Activated CD8-positive, alpha-beta memory T cell treated with anti-CD3 and anti-CD28 coated beads for 4 hours (primary cell): ENCODE measurements around the gene MMP17.

Experiments
- DNase-seq, 2 donors: peaks; one replicate each; pipeline ENCODE4 v3.0.0-alpha.2; 2020; ENCODE audit warnings: low read depth in 2 of 2

The MMP17 gene

GRCh38 chr12:131850856-131851559 is 22.8 kb downstream of the MMP17 start:
- DNase-seq: no peak

- no peak for DNase-seq
Measured at GRCh38 chr12:131851741-131852550, 23.8 kb downstream of the MMP17 start.

- DNase-seq: no peak
Measured at GRCh38 chr12:131852551-131853299, 24.5 kb downstream of the MMP17 start.

DNA sequence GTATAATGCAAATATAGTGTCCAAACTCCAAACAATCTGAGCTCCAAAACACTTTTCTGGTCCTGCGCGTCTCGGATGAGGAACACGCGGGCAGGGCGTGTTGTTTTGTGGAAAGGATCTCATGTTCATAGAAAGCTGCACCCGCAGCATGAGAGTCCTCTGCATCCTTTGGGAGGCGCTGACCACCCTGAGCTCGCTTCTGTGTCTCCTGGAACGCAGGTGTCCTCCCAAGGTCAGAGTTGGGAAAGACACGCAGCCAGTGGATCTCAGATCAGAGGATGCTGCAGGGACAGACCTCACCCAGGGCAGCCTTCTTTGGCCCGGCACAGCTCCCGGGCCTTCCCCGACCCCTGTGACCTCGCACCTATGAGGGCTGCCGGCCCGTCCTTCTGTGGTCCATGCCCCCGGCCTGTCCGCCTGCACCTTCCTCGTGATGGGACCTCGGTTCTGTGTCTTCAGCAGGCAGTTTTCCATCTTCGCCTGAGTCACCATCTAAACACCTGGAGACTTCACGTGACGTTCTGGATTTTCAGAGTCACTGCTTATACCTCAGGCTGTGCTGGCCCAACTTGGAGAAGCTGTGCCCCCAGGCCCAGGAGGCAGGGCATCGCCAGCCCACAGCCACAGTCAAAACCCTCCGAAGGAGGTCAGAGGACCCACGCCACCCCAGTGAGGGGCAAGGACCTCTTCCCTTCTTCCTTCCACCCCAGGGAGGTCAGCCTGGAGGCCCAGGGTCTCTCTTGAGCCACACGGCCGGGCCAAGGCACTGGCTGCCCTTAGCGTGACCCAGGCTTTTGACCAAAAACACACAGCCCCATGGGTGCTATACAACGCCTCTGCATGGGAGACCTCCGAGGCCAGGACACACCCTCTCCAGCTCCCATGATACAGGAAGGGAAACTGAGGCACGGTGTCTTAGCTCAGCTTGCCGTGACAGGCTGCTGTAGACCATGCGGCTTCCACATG is 25.9 kb downstream of the MMP17 start:
- no peak for DNase-seq

GRCh38 chr12:131854861-131855476 is 26.8 kb downstream of the MMP17 start:
- no peak for DNase-seq

GRCh38 chr12:131855521-131856142 is 27.4 kb downstream of the MMP17 start:
- DNase-seq: no peak

- DNase-seq: no peak
Measured at GRCh38 chr12:131856366-131857097, 28.3 kb downstream of the MMP17 start.

- DNase-seq: no peak
Measured at GRCh38 chr12:131857908-131858850, 30.0 kb downstream of the MMP17 start.

DNA sequence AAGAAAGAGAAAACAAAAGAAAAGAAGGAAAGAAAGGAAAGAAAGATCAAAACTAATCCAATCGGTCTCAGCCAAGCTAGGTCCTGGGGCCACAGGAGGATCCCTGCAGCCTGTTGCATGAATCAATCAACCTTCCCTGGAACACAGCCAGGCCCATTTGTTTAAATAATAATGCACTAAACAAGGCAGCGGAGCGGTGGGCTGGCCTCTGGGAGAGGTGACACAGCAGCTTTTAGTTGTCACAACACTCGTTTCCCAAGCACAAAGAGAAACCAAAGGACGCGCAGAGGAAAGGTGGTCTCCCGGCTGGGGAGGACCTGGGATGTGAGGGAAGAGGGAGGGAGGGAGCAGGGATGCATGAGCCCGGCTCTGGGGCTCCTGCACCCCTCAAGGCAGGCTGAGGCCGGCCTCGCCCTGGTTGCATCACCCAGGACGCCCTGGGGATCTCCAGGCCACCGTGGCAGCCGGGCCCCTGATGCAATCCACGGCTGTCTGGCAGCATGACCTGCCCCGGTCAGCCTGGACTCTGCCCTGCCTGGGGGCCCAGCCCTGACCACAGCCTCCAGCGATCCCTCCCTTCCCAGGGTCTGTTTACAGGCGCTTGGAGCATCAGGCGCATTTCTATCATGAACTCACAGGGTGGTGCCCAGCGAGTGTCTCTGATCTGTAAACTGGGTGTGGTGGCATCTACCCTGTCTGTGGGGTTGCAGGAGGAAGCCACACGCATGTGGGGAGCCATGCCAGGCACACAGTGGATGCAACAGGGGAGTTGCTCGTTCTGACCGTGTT is 32.5 kb downstream of the MMP17 start:
- no peak for DNase-seq

DNA sequence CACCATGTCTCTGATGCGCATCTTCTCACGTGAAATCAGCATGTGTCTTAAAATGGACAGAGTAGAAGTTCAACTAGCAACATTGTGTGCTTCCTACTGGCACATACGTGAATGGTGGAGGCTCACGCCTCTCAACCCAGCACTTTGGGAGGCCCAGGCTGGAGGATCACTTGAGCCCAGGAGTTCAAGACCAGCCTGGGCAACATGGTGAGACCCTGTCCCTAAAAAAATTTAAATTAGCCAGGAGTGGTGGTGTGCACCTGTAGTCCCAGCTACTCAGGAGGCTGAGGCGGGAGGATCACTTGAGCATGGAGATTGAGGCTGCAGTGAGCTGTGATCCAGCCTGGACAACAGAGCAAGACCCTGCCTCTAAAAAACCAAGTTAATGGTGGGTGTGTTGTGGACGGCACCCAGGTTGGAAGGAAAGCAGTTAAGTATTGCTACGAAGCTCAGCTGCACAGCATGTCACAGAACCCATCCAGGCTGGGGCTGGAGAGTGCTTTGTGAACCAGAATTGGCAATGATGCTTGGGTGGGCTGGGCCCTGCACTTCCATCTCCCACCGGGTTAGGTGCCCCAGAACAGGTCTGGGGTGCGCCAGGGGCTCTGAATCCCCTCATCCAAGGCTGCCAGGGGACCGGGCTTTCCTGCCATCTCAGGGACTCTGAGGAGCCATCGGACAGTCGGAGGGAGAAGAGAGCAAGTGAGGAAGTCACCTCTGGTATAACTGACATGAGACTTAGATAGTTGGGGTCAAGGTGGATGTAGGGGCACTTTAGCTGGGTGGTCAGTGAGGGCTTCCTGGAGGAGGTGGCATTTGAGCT is 33.3 kb downstream of the MMP17 start:
- no peak for DNase-seq

DNA sequence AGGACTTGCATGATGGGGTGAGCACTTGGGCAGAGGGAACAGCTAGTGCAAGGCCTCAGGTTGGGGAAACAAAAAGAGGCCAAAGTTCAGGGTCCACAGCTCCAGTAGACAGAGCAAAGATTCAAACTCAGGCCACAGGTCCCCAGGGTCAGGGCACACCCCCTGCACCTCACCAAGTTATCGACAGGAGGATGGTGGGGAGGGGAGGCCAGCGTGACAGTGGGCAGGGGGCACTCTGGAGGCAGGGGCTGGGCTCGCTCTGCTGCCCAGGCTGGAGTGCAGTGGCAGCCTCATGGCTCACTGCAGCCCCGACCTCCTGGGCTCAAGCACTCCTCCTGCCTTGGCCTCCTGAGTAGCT is 33.9 kb downstream of the MMP17 start:
- DNase-seq: no peak

DNA sequence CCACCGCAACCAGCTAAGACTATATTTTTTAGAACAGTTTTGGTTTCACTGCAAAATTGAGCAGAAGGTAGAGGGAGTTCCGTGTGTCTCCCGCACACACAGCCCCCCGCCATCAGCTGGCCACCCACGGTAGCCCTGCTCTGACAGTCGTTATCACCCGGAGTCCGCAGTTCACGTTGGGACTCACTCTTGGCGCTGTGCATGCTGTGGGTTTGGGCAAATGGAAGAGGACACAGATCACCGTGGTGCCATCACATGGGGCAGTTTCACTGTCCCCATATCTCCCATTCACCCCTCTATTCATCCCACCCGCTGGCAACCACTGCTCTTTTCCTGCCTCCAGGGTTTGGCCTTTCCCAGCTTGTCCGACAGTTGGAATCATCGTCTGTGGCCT is 34.4 kb downstream of the MMP17 start:
- DNase-seq: no peak

- no peak for DNase-seq
Measured at GRCh38 chr12:131862994-131863710, 35.0 kb downstream of the MMP17 start.

DNA sequence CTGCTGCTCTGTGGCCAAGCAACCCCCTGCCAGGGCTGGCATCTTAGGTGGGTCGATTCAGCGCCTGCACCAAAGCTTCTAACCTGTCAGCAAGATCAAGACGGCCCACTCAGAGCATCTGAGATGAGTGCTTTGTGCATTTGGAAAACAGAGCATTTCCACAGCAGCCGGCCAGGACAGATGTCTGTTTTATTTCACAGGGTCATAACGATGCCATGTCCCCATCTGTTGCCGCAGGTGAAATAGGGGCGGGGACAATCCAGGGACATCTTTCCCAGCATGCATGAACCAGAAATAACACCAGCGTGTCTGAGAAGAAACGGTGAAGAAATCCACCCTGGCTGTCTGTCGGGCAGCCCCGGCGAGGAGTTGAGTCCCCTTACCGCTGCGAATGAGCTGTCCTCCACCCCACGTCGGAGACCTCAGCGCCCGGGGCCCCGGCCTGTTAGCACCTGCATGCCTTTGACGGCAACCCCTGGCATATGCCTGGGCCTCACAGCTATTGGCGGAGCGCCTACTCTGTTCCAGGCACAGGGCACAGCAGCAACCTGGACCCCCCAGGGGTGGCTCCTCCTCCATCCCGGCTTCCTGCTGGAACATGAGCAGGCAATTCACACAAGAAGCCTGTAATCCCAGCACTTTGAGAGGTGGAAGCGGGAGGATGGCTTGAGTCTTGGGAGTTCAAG is 35.7 kb downstream of the MMP17 start:
- DNase-seq: no peak

DNA sequence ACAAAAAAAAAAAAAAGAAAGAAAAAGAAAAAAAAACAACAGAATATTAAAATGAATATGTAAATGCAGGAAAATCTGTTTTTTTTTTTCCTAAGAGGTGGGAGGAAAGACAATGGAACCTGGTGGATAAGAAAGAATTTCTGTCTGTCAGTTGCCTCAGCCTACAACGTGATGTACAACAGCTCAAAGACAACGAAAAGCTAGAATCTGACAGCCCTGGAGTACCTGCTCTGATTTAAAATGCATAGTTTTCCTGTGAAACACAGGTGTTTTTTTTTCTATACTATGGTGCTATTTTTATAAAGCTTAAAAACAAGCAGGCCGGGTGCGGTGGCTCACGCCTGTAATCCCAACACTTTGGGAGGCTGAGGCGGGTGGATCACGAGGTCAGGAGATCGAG is 36.3 kb downstream of the MMP17 start:
- DNase-seq: no peak
